ENCODE results near the gene ZNF507.
"Not testable (repeated sequence)": the region's sequence is repeated elsewhere in the genome, so short reads cannot be mapped to it uniquely, and the experiment has no call there.

The ZNF507 gene

GRCh38 chr19:32416749-32417456, 71.5 kb downstream of the ZNF507 start:
- no peak for DNase-seq

- DNase-seq = no peak
These were observed 72.7 kb downstream of the ZNF507 start for GRCh38 chr19:32418155-32418554.

GRCh38 chr19:32421589-32422361, 76.4 kb downstream of the ZNF507 start:
- DNase-seq = no peak

- no peak for DNase-seq
These were observed 77.0 kb downstream of the ZNF507 start for GRCh38 chr19:32422435-32422834.

- DNase-seq = not testable (repeated sequence)
These were observed 78.5 kb downstream of the ZNF507 start for GRCh38 chr19:32423944-32424343.

- peak; percentile 22 for DNase-seq
These were observed 82.1 kb downstream of the ZNF507 start for GRCh38 chr19:32427536-32427935.

- DNase-seq = no peak
These were observed 91.3 kb downstream of the ZNF507 start for GRCh38 chr19:32436692-32437091.

- DNase-seq = no peak
These were observed 91.7 kb downstream of the ZNF507 start for GRCh38 chr19:32437096-32437495.
